Fibroblast of skin of left quadriceps (primary cell): ENCODE results near the gene RMRP.

Experiments
- DNase-seq, 2 experiments: peaks; one replicate each; pipeline ENCODE4 v3.0.0-alpha.2; 2013; ENCODE audit warnings: low read depth in 2 of 2

The RMRP gene

GRCh38 chr9:35687306-35687705 lies 29.5 kb upstream of the RMRP start:
- DNase-seq, result no peak

- no peak for DNase-seq
Observed at GRCh38 chr9:35686222-35687203, 28.7 kb upstream of the RMRP start.

DNA sequence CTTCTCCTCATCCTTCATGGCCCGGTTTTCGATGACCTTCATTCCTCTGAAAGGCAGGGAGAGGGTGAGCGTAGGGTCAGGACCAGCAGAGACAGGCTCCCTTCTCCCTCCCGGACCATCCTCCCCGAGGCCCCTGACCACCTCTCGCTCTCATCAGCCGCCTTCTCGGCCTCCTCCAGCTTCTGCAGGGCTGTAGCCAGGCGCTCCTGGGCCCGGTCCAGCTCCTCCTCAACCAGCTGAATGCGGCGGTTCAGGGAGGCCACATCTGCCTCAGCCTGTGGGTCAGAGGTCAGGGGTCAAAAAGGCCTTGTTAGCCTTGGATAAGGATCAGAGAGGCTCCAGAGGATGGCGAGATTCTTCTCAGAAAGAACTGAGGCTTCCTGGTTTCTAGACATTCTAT lies 27.7 kb upstream of the RMRP start:
- no peak for DNase-seq

DNA sequence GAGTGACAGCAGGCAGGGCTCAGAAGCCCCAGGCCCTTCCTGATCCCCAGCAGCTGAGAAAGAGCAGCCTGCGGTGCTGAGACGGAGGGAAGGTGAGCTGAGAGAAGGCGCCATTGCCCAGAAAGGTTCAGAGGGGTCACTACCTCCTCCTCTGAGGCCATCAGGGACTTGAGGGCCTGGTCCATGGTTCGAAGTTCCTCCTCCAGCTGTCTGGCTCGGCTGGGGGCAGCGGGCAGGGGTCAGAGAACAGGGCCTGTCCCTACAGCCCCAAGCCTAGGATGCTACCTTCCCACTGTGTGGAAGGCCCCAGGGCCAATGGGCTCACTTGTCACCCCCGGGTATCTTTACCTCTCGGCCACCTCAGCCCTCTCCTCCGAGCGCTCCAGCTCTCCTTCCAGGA lies 27.1 kb upstream of the RMRP start:
- DNase-seq, result no peak

GRCh38 chr9:35683323-35683722 lies 25.5 kb upstream of the RMRP start:
- DNase-seq, result no peak

- DNase-seq, result no peak
Observed at GRCh38 chr9:35682520-35683315, 24.9 kb upstream of the RMRP start.

DNA sequence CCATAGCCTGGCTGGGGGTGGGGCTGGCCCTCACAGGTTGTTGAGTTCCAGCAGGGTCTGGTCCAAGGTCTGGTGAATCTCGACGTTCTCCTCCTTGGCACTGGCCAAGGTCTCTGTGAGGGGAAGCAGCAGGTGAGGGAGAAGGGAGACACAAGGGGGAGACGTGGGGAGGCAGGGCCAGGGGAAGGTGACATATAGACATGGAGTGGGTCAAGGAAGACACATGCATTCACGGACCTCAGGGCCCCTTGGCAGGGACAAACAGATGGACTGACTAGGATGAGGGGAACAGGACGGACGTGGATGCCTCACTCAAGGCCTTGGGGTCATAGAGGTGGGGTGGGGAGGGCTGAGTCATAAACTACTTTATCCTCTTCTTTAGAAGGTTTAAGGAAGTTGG lies 24.2 kb upstream of the RMRP start:
- DNase-seq, result no peak

DNA sequence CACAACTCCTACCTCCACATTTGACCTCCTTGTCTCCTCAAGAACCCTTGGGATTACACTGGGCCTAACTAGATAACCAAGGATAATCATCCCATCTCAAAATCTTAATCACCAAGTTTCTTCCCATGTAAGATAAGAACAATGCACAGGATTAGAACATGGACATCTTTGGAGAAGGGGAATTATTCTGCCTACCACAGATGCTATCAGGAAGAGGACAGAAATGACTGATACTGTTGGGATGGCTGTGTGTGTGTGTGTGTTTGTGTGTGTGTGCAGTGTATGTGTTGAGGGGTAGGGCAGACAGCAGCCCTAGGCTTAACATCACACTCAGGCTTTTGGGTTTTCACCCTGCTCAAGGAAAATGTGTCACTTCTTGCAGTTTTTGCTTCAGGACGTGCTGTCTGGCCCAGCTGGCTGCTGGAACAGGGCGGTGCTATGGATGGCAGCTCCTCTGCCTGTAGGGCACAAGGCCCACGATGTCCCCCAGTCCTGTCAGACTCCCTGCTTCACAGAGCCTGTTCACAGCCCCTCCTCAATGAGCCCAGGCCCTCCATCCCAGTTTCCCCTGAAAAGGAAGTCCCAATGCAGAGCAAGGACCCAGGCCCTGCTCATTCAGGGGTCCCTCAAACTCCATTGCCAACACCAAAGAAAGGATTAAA lies 23.7 kb upstream of the RMRP start:
- no peak for DNase-seq

- no peak for DNase-seq
Observed at GRCh38 chr9:35680331-35681105, 22.7 kb upstream of the RMRP start.

GRCh38 chr9:35679766-35680330 lies 22.0 kb upstream of the RMRP start:
- no peak for DNase-seq

DNA sequence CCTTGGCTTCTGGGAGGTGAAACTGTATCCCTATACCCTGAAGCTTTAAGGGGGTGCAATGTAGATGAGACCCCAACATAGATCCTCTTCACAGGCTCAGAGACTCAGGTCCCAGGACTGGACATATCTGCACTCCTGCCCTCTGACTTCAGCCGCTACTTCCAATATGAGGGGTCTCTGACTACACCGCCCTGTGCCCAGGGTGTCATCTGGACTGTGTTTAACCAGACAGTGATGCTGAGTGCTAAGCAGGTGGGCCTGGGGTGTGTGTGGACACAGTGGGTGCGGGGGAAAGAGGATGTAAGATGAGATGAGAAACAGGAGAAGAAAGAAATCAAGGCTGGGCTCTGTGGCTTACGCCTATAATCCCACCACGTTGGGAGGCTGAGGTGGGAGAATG lies 21.3 kb upstream of the RMRP start:
- DNase-seq, result no peak

DNA sequence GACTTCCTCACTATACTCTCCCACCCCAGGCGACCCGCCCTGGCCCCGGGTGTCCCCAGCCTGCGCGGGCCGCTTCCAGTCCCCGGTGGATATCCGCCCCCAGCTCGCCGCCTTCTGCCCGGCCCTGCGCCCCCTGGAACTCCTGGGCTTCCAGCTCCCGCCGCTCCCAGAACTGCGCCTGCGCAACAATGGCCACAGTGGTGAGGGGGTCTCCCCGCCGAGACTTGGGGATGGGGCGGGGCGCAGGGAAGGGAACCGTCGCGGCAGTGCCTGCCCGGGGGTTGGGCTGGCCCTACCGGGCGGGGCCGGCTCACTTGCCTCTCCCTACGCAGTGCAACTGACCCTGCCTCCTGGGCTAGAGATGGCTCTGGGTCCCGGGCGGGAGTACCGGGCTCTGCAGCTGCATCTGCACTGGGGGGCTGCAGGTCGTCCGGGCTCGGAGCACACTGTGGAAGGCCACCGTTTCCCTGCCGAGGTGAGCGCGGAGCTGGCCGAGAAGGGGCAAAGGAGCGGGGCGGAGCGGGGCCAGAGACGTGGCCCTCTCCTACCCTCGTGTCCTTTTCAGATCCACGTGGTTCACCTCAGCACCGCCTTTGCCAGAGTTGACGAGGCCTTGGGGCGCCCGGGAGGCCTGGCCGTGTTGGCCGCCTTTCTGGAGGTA lies 18.0 kb upstream of the RMRP start:
- no peak for DNase-seq

GRCh38 chr9:35675204-35675603 lies 17.4 kb upstream of the RMRP start:
- no peak for DNase-seq

GRCh38 chr9:35674025-35674361 lies 16.2 kb upstream of the RMRP start:
- DNase-seq, result no peak

GRCh38 chr9:35673132-35674024 lies 15.6 kb upstream of the RMRP start, which contains the start of gene CA9:
CA9 (plus strand) TSS chr9:35673928; CDS start chr9:35673960, 32 bp downstream.
- DNase-seq, result no peak

DNA sequence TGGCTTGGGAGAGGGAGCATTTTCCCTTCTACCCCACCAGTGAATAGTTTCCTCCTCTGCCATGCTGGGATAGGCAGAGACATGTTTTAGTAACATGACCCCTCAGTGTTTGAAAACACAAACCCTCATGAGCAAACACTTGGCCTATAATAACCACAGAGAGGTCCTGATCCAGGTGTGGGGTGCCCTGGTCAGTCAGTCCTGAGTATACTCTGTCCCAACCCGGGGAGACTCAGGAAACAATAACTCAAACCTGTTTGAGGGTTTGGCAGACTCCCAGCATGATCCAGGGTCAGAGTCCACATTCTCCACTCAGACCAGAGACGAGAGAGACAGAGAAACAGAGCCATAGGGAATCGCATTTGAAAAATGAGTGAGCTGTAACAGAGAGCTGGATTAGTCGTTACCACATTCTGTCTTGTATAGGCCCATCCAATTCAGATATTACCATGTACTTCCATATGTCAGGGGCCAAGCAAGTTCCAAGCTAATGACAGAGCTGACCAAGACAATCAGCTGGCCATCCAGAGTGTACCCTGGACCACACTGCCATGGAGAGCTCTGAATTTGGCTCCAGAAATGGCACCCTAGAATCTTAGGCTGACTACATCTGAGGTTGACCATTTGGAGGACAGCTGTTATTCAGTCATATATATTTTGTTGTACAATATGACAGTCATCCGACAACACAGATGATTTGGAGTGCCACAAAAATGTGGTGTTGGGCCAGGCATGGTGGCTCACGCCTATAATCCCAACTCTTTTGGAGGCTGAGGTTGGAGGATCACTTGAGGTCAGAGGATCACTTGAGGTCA lies 11.7 kb upstream of the RMRP start:
- no peak for DNase-seq

DNA sequence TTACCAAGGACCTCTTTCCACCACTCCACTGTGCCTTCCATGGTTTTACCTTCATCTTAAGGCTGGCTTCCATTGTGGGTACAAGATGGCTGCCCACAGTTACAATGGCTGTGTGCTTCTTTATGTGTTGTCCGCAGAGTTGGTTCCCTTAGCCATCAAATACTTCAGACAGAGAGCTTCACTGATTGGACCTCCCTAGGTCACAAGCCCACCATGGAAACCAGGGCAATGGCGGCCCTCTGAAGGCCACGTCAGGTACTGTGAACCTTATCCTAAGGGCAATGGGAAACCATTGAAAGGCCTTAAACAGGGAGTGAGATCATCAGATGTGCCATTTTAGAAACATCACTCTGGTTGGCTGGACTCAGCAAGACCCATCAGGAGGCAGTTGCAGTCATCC lies 10.1 kb upstream of the RMRP start:
- no peak for DNase-seq

- DNase-seq, result no peak
Observed at GRCh38 chr9:35666549-35666948, 8.7 kb upstream of the RMRP start.

- no peak for DNase-seq
Observed at GRCh38 chr9:35666045-35666444, 8.2 kb upstream of the RMRP start.
